Forelimb muscle (tissue), 1 donor: ENCODE data around the gene TLE1. TPM values are rescaled to one million over a fixed set of nuclear protein-coding genes. Genes with fewer than 3 reads are reported as not detected.
"Not testable (repeated sequence)": the region's sequence is repeated elsewhere in the genome, so short reads cannot be mapped to it uniquely, and the experiment has no call there.

Experiments
- DNase-seq: peaks from one replicate; pipeline ENCODE4 v3.0.0-alpha.2; 2013; ENCODE audit warnings: low read depth
- polyA plus RNA-seq: library from polyadenylated mRNA; unstranded; fragments of 120-200 nt; gene quantifications from one replicate; pipeline ENCODE4 v1.2.1, GENCODE V29; 2013; ENCODE audit not compliant: insufficient read length

The TLE1 gene
- polyA plus RNA-seq, result 52.9 TPM

DNA sequence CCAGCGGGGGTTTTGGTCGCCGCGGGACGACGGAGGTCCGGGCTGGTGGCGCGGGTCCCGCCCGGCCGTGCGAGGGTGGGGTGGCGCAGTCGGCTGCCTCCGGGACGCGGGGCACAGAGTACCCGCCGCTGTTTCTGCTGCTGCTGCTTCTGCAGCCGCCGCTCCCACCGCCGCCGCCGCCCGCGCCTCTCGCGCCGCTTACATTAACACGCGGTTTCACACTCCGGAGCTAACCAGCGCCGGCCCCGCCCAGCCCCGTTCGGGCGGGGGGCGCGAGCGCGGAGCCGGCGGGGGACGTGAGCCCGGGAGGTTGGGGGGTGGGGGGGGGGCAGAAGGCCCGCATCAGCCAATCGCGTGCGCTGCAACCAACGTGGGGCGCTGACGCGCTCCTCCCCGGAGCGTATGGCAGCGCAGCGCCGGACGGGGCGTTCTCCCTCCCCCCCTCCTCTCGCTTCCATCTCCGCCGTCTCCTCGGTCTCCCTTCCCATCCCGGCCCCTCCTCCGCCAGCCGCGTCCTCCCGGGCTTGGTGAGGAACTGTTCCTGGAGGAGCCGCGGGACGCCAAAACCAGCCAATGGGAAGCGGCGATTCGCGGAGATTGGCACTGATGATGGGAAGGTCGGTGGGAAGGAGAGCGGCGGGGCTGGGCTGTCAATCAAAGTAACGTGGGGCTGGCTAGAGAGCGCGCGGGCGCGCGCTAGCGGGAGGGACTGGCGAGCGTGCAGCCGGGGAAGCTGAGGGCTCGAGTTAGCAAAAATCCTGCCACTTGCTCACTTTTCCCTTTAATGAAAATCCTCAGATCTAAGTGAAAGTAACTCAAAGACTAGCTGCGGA, at the start of gene TLE1:
Gene TLE1, minus strand, starts transcription at position 205 of the 833 bp plus-strand sequence. CDS start 1,307 bp downstream, outside the sequence.
- peak; percentile 94 for DNase-seq

DNA sequence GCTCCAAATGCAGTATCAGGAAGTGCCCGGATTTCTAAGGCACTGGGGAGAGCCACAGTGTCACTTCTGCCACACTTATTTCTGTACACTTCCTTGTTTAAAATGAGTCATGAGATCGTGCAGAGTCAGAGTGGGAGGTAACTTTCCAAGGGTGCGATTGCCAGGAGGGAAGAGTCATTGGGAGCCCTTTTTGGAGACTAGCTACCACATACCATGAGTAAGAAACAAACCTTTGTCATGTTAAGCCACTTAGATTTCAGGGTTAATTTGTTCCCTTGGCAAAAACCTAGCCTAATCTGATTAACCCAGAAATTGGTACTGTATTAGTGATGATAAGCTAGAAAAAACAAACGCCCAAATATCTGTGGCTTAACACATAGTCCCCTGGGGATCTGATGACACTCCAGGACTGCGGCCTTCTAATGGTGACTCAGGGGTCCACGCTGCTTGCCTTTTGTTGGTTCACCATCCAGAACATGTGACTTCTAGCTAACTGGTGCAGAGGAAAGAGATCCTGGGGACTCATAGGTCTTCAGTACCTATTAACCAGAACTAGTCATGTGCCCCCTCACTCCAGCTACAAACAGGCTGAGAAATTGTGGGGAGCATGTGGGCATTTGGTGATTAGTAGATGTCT, 48.6 kb upstream of the TLE1 start:
- no peak for DNase-seq

DNA sequence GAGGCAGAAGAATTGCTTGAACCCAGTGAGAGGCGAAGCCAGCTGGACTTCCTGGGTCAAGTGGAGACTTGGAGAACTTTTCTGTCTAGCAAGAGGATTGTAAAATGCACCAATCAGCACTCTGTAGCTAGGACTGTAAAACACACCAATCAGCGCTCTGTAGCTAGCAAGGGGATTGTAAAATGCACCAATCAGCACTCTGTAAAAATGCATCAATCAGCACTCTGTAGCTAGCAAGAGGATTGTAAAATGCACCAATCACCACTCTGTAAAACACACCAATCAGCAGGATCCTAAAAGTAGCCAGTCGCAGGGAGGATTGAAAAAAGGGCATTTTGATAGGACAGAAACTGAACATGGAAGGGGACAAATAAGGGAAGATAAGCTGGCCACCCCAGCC, 41.2 kb upstream of the TLE1 start:
- not testable (repeated sequence) for DNase-seq

DNA sequence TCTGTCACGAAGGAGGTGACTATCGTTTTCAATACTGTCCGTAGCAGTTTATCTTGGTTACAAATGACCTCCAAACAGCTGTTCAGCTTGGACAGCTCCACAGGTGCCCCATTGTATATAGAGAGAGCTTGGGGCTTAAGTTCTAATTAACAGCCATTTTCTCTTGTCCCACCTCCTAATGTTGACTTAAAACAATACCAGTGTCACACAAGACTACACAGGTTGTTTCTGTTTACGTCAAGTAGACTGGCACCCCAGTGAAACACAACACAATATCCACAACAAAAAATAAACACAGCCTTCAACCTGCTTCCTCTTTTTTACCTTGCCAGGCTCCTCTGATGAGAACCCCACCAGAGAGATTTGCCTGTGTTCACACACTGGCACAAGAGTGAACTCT, 39.8 kb upstream of the TLE1 start:
- DNase-seq, result no peak

DNA sequence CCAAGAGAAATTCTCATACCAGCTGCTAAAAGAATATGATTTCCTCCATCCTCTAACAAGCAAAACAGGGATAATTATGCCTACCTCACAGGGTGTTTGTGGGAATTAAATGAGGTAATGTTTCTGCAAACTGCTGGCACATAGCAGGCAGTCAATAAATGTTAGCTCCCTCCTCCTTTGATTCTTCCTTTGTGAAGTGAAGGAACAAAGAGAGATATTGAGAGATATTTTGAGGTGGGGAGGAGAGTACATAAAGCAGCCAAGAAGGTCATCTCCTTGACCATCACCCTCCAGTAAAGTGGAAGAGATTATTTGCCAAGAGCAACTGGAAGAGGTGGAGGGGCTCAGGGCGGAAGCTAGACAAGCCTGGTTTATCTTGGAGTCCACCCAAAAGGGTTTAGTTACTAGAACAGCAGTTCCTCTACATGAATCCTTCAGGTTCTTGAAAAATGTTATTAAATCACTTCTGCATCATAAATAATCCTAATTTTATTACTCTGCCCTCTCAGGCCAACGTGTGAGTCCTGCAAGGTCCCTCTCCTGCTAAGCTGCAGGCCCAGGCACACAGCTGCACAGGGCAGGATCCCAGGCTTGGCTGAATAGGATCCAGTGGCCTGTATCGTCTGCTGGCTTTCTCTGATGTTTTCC, 35.0 kb upstream of the TLE1 start:
- no peak for DNase-seq

DNA sequence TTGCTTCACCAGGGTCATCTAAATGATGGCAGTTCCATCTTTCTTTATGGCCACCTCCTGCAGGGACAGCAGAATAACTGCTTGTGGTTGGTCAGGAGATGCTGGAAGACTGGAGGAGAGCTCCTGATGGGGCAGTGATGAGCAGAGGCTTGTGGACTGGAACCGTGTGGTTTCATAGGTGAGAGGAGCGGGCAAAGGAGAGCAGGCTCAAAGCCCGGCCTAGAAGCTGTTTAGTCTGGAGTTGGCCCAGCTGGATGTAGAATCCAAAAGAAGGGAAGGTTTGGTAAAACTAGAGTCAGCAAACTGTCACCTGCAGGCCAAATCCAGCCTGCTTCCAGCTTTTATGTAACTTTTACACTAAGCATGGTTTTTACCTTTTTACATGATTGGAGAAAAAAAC, 32.9 kb upstream of the TLE1 start:
- no peak for DNase-seq

DNA sequence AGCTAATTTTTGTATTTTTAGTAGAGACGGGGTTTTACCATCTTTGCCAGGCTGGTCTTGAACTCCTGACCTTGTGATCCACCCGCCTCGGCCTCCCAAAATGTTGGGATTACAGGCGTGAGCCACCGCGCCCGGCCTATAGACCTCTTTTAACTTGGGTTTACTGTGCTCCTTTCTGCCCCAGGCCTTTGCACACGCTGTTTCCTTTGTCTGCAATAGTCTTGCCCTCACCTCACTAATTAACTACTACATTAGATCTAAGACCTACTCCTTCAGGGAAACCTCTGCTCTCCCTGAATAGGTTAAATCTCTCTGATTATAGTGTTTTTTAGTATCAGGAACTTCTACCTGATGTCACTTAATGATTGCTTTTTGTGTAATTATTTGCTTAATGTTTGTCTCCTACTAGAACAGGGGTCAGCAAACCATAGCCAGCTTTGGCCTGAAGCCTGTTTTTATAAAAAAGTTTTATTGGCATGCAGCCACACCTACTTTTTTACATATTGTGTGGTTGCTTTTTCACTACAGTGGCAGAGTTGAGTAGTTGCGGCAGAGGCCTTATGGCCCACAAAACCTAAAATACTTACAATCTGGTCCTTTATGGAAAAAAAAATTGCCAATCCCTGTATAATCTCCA, 31.2 kb upstream of the TLE1 start:
- no peak for DNase-seq

DNA sequence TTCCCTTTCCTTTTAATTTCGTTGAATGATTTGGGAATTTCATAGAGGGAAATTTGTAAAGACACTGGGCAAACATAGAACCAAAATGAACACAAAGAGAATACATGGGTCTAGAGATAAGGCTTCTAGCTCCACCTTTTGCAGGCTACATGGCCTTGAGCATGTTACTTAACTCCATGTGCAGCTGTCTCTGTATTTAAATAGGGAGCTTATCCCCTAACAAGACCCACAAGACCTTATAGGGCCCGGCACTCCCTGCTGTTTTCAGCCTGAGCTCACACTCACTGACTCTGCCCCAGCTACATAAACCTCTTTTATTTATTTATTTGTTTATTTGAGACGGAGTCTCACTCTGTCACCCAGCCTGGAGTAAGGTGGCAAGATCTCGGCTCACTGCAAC, 30.6 kb upstream of the TLE1 start:
- DNase-seq, result no peak

DNA sequence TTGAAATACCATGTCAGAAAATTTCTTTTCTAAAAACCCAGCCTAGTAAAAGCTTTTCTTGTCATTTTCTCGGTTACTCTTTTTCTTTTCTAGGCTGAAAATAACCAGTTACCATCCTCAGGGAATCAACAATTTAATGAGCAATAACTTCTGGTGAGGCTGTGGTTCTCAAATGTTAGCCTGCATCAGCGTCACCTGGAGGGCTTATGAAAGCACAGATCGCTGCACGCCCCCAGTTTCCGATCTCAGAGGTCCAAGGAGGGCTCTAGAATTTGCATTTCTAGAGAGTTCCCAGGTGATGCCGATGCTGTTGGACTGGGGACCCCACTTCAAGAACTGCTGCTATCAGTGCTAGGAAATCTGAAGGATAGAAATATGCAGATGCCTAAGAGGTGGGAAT, 28.9 kb upstream of the TLE1 start:
- DNase-seq, result no peak

DNA sequence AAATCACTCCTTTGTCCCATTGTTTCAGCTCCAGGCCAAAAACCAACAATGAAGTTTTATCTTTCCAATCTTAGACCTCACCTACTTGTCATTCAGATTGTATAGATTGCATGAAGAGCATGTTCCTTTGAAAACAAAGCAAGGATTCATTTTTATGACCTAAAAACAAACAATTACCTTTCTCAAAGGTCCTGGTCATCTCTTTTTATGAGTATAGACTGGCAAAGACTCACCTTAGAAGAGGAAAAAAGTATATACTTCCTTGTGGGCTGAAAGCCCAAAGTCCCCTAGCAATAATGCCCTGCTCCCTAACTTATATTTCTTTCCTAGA, 28.4 kb upstream of the TLE1 start:
- DNase-seq, result no peak

DNA sequence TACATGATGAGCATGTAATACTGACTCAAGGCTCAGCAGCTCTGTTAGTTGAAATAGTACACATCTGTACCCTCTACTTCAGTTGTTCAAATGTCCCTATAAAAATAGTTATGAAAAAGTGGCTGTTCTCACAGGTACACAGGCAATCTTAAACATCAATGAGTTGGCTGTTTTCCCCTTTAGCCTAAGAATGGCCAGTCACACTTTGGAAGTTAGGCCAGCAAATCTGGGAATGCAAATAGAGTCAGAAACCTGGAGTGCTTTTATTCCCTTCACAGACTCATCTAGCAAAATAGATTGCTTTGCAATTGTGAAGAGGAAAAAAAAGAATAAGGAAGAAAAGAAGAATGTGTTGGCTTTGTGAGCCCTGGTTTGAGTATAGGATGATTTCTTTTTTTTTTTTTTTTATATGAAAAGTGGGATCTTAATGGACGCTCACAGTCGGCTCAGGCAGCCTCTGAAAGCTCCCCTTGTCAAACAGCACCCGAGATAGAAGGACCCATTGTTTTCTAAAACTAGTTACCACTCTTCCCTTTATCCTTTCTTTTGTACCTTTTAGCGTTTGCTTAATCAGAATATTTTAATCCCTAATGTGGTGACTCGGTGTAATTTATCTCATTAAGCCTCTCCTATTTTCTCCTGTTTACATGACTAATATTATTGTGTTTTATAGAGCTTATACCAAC, 27.9 kb upstream of the TLE1 start:
- DNase-seq, result no peak

DNA sequence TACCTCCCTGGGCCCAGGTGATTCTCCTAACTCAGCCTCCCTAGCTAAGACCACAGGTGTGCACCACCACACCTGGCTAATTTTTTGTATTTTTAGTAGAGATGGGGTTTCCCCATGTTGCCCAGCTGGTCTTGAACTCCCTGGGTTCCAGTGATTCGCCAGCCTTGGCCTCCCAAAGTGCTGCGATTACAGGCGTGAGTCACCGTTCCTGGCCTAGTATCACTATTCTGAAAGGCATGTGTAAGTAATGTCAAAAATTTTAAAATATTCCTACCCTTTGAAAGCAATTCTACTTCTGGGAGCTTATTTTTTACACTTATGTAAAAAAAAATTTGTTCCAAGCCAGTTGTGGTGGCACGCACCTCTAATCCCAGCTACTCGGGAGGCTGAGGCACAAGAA, 27.1 kb upstream of the TLE1 start:
- DNase-seq, result no peak

DNA sequence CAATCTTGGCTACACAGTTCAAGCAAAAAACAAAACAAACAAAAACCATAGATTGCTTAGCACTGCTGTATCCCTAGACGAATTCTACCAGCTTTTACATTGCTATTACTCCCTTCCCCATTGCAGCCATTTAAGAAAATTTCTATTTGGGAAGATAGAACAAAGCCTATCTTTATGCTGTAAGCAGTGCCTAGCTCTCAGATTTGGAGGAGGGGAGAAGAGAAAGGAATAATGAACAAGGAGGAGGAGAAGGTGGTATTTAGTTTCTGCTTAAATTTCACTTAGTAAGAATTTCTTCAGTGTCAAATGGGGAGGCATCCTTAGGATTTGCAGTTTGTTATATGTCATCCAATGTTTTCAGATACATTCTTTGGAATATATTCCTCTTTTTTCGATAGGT, 16.2 kb upstream of the TLE1 start:
- no peak for DNase-seq

DNA sequence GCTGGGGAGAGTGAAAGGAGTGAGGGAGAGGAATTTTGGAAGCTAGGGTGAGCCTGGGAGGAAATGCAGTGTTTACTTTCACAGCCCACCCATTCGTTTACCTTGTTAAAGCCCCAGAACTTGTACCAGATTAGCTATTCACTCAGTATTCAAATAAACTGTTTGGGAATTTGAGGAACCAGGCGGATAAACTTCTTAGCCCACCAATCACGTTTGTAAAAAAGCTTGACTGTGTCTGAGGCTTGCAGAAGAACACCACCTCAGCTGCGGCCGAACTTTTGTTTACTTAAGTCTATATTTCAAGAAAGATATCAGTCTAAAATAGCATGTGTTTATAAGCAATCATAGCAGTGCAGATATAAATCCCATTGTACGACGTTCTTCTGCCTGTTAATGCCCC, 5.2 kb upstream of the TLE1 start:
- no peak for DNase-seq

DNA sequence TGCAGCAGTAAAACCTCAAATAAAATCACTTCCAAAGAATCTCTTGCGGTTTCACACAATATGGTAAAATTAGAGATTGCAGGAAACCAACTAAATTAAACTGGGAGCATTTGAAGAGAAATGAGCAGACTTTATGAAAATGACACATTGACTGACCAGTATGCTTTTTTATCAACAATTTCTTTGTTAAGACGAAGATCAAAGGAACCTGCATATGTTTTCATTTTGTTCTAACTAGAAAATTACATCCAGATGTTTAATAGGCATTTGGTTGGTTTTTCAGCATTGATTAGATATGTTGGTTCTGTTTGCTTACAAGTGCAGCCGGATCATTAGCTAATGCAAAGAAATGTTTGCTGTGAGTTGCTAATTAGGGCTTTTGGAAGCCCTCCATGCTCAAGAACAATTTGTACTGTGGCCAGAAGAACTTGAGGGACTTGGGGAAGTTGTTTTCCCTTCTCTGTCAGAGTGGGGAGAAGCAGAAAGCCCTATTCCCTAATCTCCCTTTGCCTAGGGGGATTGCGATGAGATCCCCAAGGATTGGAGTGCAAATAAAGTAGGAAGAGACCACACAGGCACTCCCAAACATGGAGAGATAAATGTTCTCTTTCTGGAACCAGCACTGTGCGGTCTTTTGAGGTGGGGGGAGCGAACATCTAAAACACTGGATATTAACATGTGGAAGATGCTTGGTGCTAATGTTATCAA, 4.5 kb upstream of the TLE1 start:
- no peak for DNase-seq

DNA sequence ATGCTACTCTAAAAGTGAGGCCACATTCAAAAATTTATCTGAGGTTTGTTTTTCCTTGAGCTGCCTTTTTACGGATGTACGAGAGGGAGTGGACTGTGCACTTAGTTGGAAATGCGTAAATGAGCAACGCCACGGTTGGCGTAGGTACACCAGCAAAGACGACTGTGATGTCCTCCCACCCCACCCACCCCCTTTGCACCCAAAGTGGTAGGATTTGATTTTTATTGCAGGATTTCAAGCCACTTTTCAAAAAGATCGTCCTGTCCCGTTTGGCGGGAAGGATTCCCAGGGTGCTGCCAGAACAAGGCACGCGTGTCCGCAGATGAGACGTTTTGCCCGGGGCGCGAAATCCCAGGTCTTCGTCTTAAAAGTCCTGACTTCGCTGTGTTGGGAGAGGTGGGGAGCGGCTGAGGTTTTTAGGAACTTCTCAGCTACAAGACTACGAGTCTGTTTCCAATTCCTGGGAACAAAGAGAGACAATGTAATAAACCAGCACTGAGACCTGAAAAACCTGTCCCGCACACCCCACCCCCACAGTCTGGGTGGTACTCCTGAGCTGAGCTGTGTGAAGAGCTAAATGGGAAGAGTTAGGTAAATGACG, 1.0 kb upstream of the TLE1 start:
- DNase-seq, result no peak

DNA sequence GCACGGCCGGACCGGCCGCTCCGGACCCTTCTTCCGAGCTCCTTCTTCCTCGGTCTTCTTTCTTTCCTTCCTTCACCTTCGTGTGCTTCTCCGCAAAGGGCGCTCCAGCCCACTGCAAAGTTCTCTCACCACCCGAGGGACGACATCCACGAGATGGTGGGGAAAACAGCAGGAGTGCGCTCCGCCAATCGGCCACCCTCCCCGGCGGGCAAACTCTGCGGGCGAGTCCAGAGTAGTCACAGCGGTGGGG, 329 bp downstream of the TLE1 start:
- not testable (repeated sequence) for DNase-seq

DNA sequence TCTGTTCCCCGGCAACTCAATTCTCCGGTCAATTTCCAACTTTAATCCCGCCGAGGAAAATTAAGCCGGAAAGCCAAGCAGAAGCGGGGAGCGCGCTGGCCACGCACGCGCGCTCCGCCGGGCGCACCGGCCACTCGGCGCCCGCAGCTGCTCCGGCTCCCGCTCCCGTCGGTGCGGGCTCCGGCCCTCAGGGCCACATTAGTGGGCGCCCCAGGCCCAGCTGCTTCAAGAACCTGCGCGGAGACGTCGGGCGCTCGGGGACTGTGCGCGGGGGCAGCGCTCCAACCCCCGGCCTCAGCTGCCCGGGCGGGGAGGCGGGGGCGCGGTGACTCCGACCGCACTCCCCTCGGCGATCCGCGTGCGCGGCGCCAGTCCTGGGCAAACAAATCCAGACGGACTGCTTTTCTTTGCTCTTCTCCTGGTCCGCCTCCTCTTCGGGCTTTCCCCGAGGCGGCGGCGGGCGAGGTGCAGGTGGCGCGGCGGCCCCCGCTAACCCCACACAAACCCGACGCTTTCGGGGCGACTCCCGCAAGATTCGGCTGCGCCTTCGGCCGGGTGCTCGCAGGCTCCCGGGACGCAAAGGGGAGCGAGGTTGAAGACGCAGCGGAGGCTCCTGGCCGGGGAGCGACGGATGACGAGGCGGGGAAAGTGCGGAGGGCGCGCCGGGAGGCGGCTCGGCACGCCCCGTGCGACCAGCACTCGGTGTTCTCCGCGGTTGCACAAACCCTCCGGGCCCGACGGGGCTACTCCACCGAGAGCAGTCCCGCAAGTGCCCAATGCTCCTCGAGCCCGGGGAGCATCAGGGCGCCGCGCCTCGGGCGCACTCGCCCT, 870 bp downstream of the TLE1 start:
- DNase-seq, result not testable (repeated sequence)

DNA sequence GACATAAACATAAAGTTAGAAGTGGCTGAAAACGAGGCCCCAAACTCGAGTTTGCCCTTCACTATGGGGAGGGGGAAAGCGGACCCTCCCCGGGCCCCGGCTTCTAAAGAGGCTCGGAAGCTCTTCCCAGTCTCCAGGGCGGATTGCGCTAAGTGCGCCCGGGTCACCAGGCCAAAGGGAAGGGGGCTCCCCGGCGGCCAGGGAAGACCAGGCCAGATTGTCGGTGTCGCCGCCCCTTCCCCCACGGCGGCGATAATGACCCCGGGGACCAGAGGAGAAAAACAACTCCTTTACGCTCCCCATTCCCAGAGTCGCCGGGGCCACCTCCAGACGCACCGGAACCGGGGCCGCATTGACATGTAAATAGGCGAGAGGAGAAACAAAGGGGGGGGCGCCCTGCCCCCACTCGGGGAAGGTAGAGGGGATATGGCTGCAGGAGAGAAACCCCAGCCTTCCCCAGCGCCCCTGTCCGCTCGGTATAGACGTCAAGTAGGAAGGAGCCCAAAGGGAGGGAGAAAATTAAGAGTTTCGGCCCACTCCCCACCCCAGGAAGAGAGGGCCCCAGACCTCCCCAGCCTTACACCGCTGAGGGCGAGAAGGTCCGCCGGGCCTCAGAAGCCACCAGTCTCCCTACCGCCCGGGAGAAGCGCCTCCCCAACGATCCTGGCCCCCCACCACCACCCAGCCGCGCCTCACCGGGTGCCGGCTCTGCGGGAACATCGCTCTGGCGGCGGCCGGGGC, 1.7 kb downstream of the TLE1 start:
- DNase-seq, result no peak
